NCI-H1092 (cell line): ENCODE data around the gene USP31.
"Not testable (repeated sequence)": the region's sequence is repeated elsewhere in the genome, so short reads cannot be mapped to it uniquely, and the experiment has no call there.

ENCODE experiments used
- DNase-seq: peaks from one replicate; lab custom pipeline; 2025; lab: John Stamatoyannopoulos, UW

USP31 gene

DNA sequence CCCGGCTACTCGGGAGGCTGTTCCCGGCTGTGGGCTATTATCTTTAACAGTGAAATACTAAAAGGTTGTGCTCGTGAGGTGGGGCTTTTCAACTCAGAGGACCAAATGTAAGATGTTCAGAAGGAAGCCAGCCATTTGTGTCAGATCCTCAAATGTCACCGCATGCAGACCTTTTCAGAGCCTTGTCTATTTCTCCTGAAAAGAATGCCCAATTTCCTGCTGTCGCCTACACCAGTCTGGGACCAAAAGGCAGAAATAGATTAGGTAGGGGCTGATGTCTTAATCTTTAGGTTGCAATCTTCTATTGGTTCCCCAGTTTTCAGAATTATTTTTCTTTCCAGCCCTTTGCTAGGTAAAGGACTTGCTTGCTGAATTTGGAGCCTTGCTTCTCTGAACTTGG, 8.9 kb upstream of the USP31 start:
- DNase-seq, result no peak

GRCh38 chr16:23156946-23157460, 7.8 kb upstream of the USP31 start:
- no peak for DNase-seq

- DNase-seq, result no peak
Observed at GRCh38 chr16:23156110-23156509, 6.9 kb upstream of the USP31 start.

- DNase-seq, result no peak
Observed at GRCh38 chr16:23155445-23156049, 6.3 kb upstream of the USP31 start.

DNA sequence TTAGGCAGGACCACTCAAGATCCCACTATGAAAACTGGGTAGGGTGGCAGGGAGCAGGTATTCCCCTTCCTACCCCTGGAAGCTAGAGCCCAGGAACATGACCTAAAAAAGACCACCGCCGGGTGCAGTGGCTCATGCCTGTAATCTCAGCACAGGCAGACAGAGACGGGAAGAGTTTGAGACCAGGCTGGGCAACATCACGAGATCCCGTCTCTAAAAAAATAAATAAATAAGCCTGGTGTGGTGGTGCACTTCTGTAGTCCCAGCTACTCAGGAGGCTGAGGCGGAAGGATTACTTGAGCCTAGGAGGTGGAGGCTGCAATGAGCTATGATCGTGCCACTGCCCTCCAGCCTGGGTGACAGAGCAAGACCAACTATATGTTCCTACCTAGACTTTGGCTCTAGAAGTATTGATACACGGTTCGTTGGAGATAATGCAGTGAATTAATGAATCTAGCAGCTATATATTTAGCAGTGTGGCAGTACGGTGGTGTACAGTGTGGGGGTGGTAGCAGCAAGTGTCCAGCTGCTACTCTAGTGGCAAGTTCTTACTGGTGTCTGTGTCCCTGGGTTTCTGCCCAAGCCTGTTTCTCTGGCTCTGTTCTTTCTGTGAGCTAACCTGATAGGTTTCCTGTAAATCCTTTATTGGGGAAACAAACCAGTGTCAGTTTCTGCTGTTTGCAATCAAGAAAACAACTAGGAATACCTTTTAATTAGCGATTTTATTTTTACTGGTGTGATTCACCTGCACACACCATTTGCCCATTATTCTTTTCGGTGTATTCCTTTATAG, 3.3 kb upstream of the USP31 start:
- DNase-seq, result no peak

DNA sequence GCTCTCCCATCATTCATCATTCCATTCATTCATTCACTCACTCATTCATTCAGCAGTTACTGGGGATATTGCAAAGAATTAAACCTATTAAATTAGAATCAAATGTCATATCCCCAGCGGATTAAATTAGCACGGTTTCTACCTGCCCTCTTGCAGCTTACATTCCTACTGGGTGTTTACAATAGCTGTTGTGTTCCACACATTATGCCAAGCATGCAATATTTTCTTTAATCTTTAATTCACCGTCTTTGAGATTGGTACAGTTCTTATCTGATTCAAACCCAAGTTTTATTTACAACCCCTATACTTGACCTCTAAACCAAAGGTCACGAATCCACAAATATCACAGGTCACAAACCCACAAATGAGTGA, 727 bp upstream of the USP31 start:
- DNase-seq, result no peak

GRCh38 chr16:23148513-23149266, 562 bp downstream of the USP31 start:
- peak; percentile 12 for DNase-seq

GRCh38 chr16:23148166-23148512, 1.1 kb downstream of the USP31 start:
- DNase-seq, result no peak

DNA sequence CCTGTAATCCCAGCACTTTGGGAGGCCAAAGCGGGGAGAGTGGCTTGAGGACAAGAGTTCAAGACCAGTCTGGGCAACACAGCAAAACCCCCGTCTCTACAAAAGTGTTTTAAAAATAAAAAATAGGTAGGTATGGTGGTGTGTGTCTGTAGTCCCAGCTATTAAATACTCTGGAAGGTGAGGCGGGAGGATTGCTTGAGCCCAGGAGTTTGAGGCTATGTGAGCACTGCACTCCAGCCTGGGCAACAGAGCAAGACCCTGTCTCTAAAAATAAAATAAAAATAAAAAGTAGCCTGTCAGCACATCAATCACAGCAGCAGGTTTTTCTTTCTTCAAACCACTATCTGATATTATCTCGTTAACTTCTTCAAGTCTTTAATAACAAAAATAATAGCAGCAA, 1.6 kb downstream of the USP31 start:
- DNase-seq, result no peak

DNA sequence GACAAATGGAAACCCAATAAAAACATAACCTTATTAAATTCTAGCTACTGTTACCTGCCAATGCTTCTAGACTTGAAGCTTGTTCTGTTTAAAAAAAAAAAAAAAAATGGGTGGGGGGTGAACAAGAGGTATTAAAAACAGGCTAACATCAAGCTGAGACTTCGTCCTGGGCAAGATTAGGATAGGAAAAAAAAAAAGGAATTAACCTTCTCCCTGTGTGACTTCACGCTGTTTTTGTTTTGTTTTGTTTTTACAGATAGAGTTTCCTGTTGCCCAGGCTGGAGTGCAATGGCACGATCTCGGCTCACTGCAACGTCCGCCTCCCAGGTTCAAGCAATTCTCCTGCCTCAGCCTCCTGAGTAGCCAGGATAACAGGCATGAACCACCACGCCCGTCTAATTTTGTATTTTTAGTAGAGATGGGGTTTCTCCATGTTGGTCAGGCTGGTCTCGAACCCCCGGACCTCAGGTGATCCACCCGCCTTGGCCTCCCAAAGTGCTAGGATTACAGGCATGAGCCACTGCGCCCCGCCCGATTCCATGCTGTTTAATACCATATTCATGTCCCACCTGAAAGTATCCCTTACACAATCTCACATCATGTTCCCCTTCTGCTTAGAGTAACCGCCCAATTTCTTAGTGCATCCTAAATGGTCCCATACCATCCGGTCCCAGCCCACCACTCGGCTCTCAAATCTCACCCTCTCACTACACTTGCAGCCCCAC, 2.2 kb downstream of the USP31 start:
- DNase-seq, result no peak

DNA sequence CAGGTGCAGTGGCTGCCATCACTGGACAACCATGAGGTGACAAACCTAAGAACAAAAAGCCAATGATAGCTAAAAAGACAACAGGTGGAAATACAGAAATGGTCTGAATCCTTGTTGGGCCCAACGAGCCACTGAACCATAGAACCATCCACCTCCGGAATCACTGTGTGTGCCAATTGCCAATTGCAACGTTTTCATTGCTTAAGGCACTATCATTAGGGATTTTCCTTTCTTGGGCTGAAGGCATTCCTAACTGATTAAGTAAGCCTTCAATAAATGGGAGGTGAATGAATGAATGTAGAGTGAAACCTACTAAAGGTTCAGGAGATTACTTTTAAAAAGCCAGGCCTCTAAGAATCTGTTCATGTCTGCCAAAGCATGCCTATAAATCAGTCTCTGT, 3.6 kb downstream of the USP31 start:
- no peak for DNase-seq

DNA sequence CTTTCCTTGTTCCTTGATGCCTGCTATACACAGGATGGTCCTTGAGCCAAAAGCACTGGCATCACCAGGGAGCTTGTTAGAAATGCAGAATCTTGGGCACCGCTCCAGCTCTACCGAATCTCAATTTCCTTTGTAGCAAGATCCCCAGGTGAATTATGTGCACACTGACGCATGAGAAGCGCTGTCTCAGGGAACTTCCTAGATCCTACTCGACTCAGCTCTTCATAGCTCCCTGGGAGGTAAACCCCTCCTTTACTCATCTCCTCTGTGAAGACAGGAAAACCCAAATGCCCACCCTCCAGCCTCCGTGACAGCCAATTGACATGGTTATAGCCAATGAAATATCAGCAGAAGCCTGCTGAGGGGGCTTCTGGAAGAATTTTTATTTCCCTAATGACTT, 4.1 kb downstream of the USP31 start:
- no peak for DNase-seq

- DNase-seq, result not testable (repeated sequence)
Observed at GRCh38 chr16:23144393-23144792, 4.9 kb downstream of the USP31 start.

DNA sequence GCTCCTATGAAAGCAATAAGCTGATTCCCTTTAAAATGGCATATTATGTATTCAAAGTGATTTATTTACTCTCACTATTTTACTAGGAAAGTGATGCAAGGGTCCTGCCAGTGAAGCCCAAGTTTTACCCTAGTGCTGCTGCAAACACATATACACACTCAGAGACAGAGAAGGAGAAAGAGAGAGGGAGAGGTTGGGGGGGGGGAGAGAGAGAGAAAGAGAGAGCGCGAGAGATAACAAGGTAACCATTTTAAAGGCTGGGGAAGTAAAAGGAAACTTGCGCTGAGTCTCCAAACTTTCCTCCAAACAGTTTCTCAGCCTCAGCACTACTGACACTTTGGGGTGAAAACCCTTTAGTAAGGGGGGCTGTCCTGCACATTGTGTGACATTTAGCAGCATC, 5.9 kb downstream of the USP31 start:
- no peak for DNase-seq

GRCh38 chr16:23141959-23142740, 7.1 kb downstream of the USP31 start:
- no peak for DNase-seq

DNA sequence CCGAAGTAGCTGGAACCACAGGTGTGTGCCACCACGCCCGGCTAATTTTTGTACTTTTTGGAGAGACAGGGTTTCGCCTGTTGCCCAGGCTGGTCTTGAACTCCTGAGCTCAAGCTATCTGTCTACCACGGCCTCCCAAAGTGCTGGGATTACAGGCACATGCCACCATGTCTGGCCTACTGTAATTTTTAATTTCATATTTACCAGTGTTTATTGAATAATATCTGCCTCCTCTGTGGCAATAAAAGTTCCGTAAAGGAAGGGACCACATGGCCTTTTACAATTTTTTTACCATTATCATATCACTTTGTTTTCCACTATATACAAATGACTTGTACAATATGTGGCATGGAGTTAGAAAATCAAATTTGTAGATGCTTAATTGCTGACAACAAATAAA, 7.8 kb downstream of the USP31 start:
- DNase-seq, result no peak

GRCh38 chr16:23141033-23141432, 8.2 kb downstream of the USP31 start:
- DNase-seq, result no peak

DNA sequence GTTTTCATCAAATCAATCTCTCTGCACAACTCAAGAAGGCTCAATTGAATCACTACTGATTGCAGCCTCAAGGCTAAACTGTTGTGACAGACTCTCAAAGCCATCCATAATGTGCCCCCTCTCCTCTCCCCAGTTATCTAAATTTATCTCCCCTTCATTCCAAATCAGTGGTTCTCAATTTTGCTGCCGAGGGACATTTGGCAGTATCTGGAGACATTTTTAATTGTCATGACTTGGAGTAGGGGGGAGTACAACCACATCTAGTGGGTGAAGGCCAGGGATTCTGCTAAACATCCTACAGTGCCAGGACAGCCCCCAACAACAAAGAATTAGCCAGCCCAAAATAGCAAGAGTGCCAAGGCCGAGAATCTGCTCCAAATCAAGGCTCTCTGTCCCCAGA, 9.1 kb downstream of the USP31 start:
- DNase-seq, result no peak

- DNase-seq, result no peak
Observed at GRCh38 chr16:23137818-23138217, 11.4 kb downstream of the USP31 start.

DNA sequence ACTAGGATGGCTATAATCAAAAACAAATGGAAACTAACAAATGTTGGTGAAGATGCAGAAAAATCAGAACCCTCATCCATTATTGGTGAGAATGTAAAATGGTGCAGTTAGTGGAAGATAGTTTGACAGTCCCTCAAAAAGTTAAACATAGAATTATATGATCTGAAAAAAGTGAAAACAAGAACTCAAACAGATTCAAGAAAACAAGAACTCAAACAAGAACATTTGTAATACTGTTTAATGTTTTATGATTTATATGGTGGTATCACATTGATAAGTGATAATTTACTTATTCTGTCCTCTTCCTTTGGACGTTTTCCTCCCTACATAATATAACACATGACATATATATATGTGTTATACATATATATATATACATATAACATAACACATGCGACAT, 12.0 kb downstream of the USP31 start:
- DNase-seq, result no peak

DNA sequence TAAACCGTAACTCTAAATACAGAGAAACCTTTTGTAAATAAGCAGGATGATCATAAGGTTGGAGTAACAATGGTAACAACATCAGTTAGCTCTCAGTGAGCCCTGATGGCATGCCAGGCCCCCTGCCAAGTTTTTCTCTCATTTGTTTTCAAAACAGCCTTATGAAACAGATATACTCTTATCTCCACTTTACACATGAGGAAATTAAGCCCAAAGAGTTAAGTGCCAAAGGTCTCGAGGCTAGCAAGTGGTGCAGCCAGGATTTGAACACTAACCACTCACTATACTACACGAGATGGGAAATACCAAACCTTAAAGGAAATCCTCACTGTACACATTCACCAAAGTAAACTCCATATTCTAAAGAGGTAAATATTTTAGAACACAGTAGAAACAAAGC, 15.0 kb downstream of the USP31 start:
- DNase-seq, result peak; percentile 11
